ENCODE results near the gene FUOM. TPM values are rescaled to one million over a fixed set of nuclear protein-coding genes. Genes with fewer than 3 reads are reported as not detected.

Gene FUOM
- total and polyA plus RNA-seq, 2 donors from 2014 or later: 17.5 to 118 TPM

- intact Hi-C loops (cut with DNase I): no loop called here
- FAIRE-seq (no peak), DNase-seq (peak; percentile 89 to 94 (median 91))
- no peak overlapping the region for H3K4me3 ChIP-seq (ENCODE audit: low read length in 3 of 3)
- no peak overlapping the region for H3K27ac ChIP-seq (ENCODE audit: low read depth in 2 of 2, low read length in 2 of 2)
- no peaks in the 10 kb centered on the region for H3K9me3 ChIP-seq (ENCODE audit: control insufficient read depth in 2 of 3, insufficient read depth in 1 of 3, low read length in 3 of 3)
- H3K9ac ChIP-seq (ENCODE audit: low read length in 3 of 3): no peak overlapping the region
- peak; percentile 92 for TF ChIP-seq CTCF (IDR thresholded peaks at IDR 0.05; ENCODE audit: borderline replicate concordance, extremely low read depth, insufficient read depth)
- H3K36me3 ChIP-seq (ENCODE audit: control insufficient read depth in 2 of 3, insufficient read depth in 3 of 3, low read length in 3 of 3): no peaks in the 10 kb centered on the region
- peaks cover 0 to 9% (median 0%) of the 10 kb centered on the region in 3 donors for H3K4me1 ChIP-seq (ENCODE audit: control insufficient read depth in 2 of 3, insufficient read depth in 2 of 3, low read depth in 1 of 3, low read length in 3 of 3)
- peaks cover 34% of the 10 kb centered on the region for H3K27me3 ChIP-seq (ENCODE audit: control insufficient read depth, insufficient read depth, low read length)
These were observed 28.2 kb downstream of the FUOM start for GRCh38 chr10:133329491-133330202.

- no peak overlapping the region for H3K9ac ChIP-seq (ENCODE audit: low read length in 3 of 3)
- no peaks in the 10 kb centered on the region for H3K9me3 ChIP-seq (ENCODE audit: control insufficient read depth in 2 of 3, insufficient read depth in 1 of 3, low read length in 3 of 3)
- FAIRE-seq (no peak), DNase-seq (peak in 2 of 5 donors; percentile 53 to 79)
- H3K27me3 ChIP-seq (ENCODE audit: control insufficient read depth, insufficient read depth, low read length): peaks cover 34% of the 10 kb centered on the region
- TF ChIP-seq CTCF (IDR thresholded peaks at IDR 0.05; ENCODE audit: borderline replicate concordance, extremely low read depth, insufficient read depth): no peak
- H3K36me3 ChIP-seq (ENCODE audit: control insufficient read depth in 2 of 3, insufficient read depth in 3 of 3, low read length in 3 of 3): no peaks in the 10 kb centered on the region
- no peak overlapping the region for H3K27ac ChIP-seq (ENCODE audit: low read depth in 2 of 2, low read length in 2 of 2)
- intact Hi-C loops (cut with DNase I): no loop called here
- H3K4me3 ChIP-seq (ENCODE audit: low read length in 3 of 3): no peak overlapping the region
- peaks cover 0 to 9% (median 0%) of the 10 kb centered on the region in 3 donors for H3K4me1 ChIP-seq (ENCODE audit: control insufficient read depth in 2 of 3, insufficient read depth in 2 of 3, low read depth in 1 of 3, low read length in 3 of 3)
These were observed 29.2 kb downstream of the FUOM start for GRCh38 chr10:133328358-133329343.

- Histone ChIP-seq H3K27ac (ENCODE audit: low read depth in 2 of 2, low read length in 2 of 2) (no peak overlapping the region), H3K36me3 (ENCODE audit: control insufficient read depth in 2 of 3, insufficient read depth in 3 of 3, low read length in 3 of 3) (no peaks in the 10 kb centered on the region), H3K9me3 (ENCODE audit: control insufficient read depth in 2 of 3, insufficient read depth in 1 of 3, low read length in 3 of 3) (no peaks in the 10 kb centered on the region), H3K4me3 (ENCODE audit: low read length in 3 of 3) (no peak overlapping the region), H3K4me1 (ENCODE audit: control insufficient read depth in 2 of 3, insufficient read depth in 2 of 3, low read depth in 1 of 3, low read length in 3 of 3) (peaks cover 0 to 9% (median 0%) of the 10 kb centered on the region in 3 donors), H3K9ac (ENCODE audit: low read length in 3 of 3) (no peak overlapping the region), H3K27me3 (ENCODE audit: control insufficient read depth, insufficient read depth, low read length) (peaks cover 34% of the 10 kb centered on the region)
- DNase-seq (peak in 2 of 5 donors; percentile 43 to 62), FAIRE-seq (no peak)
- intact Hi-C loops (cut with DNase I): no loop called here
- no peak for TF ChIP-seq CTCF (IDR thresholded peaks at IDR 0.05; ENCODE audit: borderline replicate concordance, extremely low read depth, insufficient read depth)
These were observed 30.0 kb downstream of the FUOM start for GRCh38 chr10:133327651-133328357.
